Stimulated activated CD4-positive, alpha-beta T cell treated with anti-CD3 and anti-CD28 coated beads, Interleukin-12 subunit alpha, Interleukin-12 subunit beta, amount 100 ng/mL, for 48 hours (primary cell): Measurements from ENCODE around the gene GPHN.

Experiments
- DNase-seq, 3 donors: peaks; one replicate each; pipeline ENCODE4 v3.0.0-alpha.2; 2020; ENCODE audit warnings: low read depth in 2 of 3, low spot score in 1 of 3

GPHN gene

DNA sequence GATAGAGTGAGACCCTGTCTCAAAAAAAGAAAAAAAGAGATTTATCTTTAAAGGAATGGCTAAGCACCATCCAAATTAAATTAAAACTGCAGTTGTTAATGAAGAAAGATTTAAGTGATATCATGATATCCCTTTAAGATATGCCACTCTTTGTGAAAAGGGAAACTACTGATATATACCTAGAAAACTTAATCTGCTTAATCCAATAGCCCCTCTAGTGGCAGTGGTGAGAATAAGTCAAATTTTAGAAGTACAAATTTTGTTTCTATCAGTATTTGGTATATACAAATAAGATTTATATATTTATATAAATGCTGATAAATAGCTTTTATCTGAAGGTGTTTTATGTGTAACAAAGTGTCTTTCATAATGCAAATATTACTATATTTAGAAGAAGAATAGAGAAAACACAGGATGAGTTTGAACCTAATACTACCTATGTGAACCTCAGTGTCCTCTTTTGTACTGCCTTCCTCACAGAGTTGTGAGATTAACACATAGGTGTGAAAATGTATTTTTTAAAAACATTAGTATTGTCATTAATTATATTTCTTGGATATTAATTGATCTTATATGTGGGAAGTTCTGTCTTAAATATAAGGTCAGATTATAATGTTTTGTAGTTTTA is 629.9 kb downstream of the GPHN start:
- no peak for DNase-seq

DNA sequence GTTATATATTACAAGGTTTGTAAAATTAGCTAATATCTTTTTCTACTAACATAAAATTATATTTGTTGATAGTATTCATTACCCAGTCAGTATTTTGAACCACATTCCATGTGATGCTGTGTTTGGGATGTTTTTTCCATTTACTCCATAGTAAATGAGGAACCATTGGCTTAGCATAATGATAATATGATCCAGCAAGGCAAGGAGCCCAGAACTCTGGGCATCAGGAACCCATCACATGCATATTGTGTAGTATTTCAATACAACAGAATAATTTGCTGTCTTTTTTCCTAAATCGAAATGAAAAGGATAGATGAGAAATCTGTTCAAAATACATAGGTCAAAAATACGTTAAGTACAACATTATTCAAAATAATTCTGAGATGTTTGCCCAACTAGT is 632.6 kb downstream of the GPHN start:
- DNase-seq, result no peak

DNA sequence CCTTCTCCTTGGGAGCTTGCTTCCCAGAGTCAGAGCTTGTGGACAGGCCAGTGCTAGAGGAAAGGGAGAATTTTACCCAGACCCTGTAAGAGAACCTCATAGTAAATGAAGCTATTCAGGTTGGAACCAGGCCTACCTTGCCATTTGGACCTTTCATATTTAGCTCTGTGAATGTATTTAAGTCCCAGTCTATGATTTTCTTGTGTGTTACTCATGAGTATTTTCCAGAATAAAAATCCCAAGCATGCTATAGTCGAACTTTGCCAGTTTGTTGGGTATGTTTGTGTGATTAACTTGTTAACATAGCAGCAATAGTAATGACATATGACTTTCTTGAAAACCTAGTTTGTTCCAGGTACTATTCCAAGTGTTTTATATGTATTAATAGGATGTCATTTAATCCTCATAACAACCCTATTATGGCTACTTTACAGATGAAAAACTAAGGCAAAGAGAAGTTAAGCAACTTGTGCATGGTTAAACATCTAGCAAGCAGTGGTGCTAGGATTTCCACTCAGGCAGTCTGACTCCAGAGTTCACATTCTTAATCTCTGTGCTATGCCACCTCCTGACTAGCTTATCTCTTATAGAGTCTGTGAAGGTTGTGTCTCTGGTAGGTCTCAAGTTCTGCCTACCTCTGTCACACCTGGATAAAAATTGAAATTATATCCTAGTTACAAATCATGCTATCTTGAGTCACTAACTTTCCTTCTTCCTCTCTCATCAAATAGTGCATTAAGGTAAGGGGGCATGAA is 633.4 kb downstream of the GPHN start:
- no peak for DNase-seq

GRCh38 chr14:67151082-67151666 is 643.2 kb downstream of the GPHN start:
- no peak for DNase-seq

DNA sequence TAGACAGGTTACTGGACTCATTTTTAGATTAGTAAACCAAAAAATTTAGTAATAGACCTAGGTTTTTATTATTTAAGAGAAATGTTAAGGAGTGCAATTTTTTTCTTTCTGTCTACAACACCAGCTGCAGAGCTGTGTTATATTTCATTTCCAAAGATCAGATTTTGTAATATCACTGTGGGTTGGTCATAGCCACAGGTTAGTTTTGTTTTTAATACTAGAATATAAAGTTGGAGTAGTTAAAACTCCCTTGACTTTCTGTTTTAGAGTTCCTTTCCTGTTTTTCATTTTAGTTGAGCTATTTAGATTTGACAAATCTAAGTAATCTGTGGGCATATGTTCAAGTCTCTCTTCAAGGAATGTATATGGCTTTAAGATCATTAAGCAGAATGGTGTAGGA is 650.6 kb downstream of the GPHN start:
- no peak for DNase-seq

DNA sequence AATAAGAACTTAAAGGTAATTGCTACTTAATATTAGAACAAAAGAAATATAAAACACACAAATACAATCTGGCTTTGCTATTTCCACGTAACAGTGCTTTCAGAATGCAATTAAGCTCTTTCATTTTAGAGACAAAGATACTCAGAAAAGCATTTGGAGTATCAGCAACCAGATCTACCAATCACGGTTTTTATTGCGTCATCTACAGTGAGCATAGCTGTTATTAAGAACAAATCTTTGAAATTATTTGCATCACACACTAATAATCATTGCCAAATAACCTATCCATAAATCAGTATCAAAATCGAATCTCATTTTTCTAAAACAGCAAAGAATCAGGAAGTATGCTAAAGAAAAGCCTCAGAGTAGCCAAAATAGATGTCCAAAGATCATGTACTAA is 654.4 kb downstream of the GPHN start:
- DNase-seq, result no peak

DNA sequence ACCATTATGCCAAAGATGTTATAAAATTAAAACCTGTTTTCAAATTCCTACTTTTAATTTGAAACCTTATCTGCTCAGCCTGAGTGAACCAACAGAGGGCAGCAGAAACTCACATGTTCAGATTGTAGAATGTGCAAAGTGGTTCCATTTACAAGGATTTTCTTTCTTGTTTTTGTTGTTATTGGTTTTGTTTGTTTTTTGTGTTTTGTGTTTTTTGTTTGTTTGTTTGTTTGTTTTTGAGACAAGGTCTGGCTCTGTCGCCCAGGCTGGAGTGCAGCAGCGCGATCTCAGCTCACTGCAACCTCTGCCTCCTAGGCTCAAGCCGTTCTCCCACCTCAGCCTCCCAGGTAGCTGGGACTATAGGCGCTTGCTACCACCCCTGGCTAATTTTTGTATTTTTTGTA is 658.5 kb downstream of the GPHN start:
- DNase-seq, result peak in 1 of 3 donors; percentile 46

DNA sequence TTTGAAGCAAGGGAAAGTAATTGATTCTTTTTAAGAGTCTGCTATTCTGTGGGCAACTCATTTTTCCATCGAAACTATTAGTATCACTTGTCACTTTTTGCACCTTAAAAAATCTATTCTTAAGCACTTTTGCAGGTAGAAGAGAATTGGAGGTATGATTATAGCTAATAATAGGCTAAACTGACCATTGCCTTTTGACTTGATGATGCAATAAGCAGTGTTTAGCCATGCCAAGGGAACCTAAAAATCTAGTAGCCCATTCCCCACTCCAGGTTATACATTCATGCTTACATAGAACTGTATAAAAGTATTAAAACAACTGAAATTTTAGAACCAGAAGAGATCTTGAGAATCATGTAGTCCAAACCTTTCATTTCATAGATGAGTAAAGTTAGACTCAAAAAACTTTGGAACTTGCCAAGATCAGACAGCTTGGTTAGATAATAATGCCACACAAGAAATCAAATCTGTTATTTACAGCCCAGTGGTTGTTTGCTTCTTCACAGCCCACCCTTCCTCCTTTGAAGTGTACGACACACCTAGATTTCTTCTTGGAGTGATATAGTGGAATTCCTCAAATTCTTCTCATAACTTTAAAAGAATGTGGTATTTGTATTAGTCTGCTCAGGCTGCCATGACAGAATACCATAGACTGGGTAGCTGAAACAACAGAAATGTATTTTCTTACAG is 659.6 kb downstream of the GPHN start:
- DNase-seq, result no peak

GRCh38 chr14:67168110-67168441 is 660.1 kb downstream of the GPHN start:
- DNase-seq, result no peak

DNA sequence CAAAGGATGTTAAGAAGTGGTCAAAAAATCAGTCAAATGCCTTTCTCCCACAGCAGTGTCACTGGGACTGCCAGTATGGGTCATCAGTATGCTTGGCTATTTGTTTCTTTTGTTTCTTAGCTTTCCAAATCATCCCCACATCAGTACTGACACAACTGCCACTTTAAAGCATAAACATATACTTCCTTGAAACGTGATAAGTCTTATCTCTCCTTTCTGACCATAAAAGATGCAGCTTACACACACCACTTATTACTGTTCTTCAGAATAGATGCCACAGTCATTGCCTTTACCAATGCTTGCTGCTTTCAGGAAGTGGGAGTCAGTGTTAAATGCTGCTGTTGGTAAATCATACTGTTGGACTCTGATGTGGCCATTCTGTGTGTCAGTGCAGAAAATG is 662.7 kb downstream of the GPHN start:
- no peak for DNase-seq

- no peak for DNase-seq
These were observed 664.1 kb downstream of the GPHN start for GRCh38 chr14:67172056-67172455.

- no peak for DNase-seq
These were observed 664.6 kb downstream of the GPHN start for GRCh38 chr14:67172520-67172919.

DNA sequence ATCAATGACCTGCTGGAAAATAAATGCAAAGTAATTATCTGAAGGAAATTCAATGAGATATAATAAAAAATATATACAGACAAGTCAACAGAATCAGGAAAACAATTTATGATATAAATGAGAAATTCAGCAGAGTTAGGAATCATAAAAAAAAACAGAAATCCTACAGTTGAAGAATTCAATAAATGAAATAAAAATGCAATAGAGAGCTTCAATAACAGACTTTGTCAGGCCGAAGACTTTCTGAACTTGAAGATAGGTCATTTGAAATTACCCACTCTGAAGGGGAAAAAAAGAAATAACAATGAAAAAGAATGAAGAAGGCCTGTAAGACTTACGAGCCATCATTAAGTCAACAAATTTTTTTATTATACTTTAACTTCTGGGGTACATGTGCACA is 665.8 kb downstream of the GPHN start:
- no peak for DNase-seq

- no peak for DNase-seq
These were observed 678.3 kb downstream of the GPHN start for GRCh38 chr14:67186172-67186768.

- no peak for DNase-seq
These were observed 679.0 kb downstream of the GPHN start for GRCh38 chr14:67186789-67187584.

- DNase-seq, result no peak
These were observed 679.9 kb downstream of the GPHN start for GRCh38 chr14:67187826-67188225.

- DNase-seq, result no peak
These were observed 680.4 kb downstream of the GPHN start for GRCh38 chr14:67188326-67188725.

GRCh38 chr14:67191768-67192290 is 683.9 kb downstream of the GPHN start:
- DNase-seq, result no peak

DNA sequence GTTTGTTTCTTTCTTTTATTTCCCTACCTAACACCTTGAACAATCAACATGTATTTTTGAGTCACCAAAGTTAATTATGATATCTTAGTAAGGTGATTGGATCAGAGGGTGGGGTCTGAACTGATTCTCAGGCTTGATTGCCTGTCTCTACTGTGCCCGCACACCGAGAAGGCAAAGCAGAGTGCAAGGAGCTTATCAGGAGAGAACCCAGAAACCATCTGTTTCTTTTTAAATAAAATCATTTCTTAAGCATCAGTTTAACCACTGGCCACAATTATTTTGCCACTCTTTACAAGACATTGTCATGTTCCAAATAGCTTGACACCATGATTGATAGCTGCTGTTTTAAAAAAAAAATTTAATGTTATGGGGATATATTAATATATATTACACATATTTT is 684.4 kb downstream of the GPHN start:
- DNase-seq, result no peak

GRCh38 chr14:67195279-67195678 is 687.3 kb downstream of the GPHN start:
- no peak for DNase-seq

- no peak for DNase-seq
These were observed 691.1 kb downstream of the GPHN start for GRCh38 chr14:67199016-67199415.
